Mesenchymal stem cell (in vitro differentiated cells and primary cell): ENCODE results near the gene C1orf174. TPM values are rescaled to one million over a fixed set of nuclear protein-coding genes. Genes with fewer than 3 reads are reported as not detected.
A peak's percentile ranks its signal among the peaks of the same experiment; 100 is the strongest.

Experiments used
- DNase-seq: peaks from one replicate; pipeline ENCODE4 v3.0.0-alpha.2; 2013
- H2AFZ ChIP-seq: one replicate; pipeline ENCODE4 v1.6.1; 2013; ENCODE audit warnings: low read depth, mild to moderate bottlenecking, control low read depth, inconsistent platforms, low read length, moderate library complexity
- H2AK5ac ChIP-seq: 2 replicates; pipeline ENCODE4 v1.6.1; 2013; ENCODE audit warnings: low read length, moderate library complexity, mild to moderate bottlenecking, inconsistent platforms; ENCODE audit not compliant: severe bottlenecking
- H2BK120ac ChIP-seq: one replicate; pipeline ENCODE4 v1.6.1; 2013; ENCODE audit warnings: low read depth, mild to moderate bottlenecking, inconsistent platforms, low read length, moderate library complexity
- H2BK12ac ChIP-seq, 2 experiments: one replicate each; pipeline ENCODE4 v1.6.1; 2013; ENCODE audit warnings: inconsistent platforms in 2 of 2, low read length in 2 of 2, mild to moderate bottlenecking in 2 of 2, moderate library complexity in 2 of 2, control low read depth in 1 of 2
- H2BK15ac ChIP-seq: one replicate; pipeline ENCODE4 v1.6.1; 2013; ENCODE audit warnings: mild to moderate bottlenecking, low read depth, inconsistent platforms; ENCODE audit not compliant: poor library complexity, severe bottlenecking
- H2BK5ac ChIP-seq: 2 replicates; pipeline ENCODE4 v1.6.1; 2013; ENCODE audit warnings: low read depth, mild to moderate bottlenecking, low read length, control low read depth, inconsistent platforms; ENCODE audit not compliant: poor library complexity, severe bottlenecking
- H3K14ac ChIP-seq, 2 experiments: one replicate each; pipeline ENCODE4 v1.6.1; 2013; ENCODE audit warnings: inconsistent platforms in 2 of 2, low read length in 2 of 2, control low read depth in 1 of 2, mild to moderate bottlenecking in 1 of 2, moderate library complexity in 1 of 2
- H3K18ac ChIP-seq, 2 experiments: one replicate each; pipeline ENCODE4 v1.6.1; 2013; ENCODE audit warnings: inconsistent platforms in 2 of 2, low read length in 2 of 2, control low read depth in 1 of 2, low read depth in 1 of 2, mild to moderate bottlenecking in 1 of 2
- H3K23ac ChIP-seq, 2 experiments: one replicate each; pipeline ENCODE4 v1.6.1; 2013; ENCODE audit warnings: inconsistent platforms in 2 of 2, low read length in 2 of 2, mild to moderate bottlenecking in 2 of 2, moderate library complexity in 2 of 2, control low read depth in 1 of 2
- H3K27ac ChIP-seq: 2 replicates; pipeline ENCODE4 v1.5.1; 2013; ENCODE audit warnings: mild to moderate bottlenecking, moderate library complexity, low read length, control low read depth, inconsistent platforms; ENCODE audit not compliant: poor library complexity, severe bottlenecking
- H3K27me3 ChIP-seq, 2 experiments: 2 replicates each; pipeline versions ENCODE4 v1.6.1 to v1.7.0; 2013; ENCODE audit warnings: low read length in 2 of 2, mild to moderate bottlenecking in 2 of 2, moderate library complexity in 2 of 2, control low read depth in 1 of 2, inconsistent platforms in 1 of 2; ENCODE audit not compliant: control insufficient read depth in 1 of 2, insufficient read depth in 1 of 2
- H3K36me3 ChIP-seq, 2 experiments: 2 replicates each; pipeline versions ENCODE4 v1.6.1 to v1.7.0; 2013; ENCODE audit warnings: low read length in 2 of 2, control low read depth in 1 of 2, inconsistent platforms in 1 of 2, low read depth in 1 of 2, mild to moderate bottlenecking in 1 of 2; ENCODE audit not compliant: insufficient read depth in 2 of 2, control insufficient read depth in 1 of 2
- H3K4ac ChIP-seq, 2 experiments: one replicate each; pipeline ENCODE4 v1.6.1; 2013; ENCODE audit warnings: inconsistent platforms in 2 of 2, low read length in 2 of 2, mild to moderate bottlenecking in 2 of 2, moderate library complexity in 2 of 2, control low read depth in 1 of 2, low read depth in 1 of 2
- H3K4me1 ChIP-seq: 2 replicates; pipeline ENCODE4 v1.6.1; 2013; ENCODE audit warnings: low read depth, low read length, control low read depth; ENCODE audit not compliant: control insufficient read depth, insufficient read depth
- H3K4me2 ChIP-seq: 2 replicates; pipeline ENCODE4 v1.6.1; 2013; ENCODE audit warnings: low read length, mild to moderate bottlenecking, inconsistent platforms; ENCODE audit not compliant: poor library complexity, severe bottlenecking
- H3K4me3 ChIP-seq, 2 experiments: 2 replicates each; pipeline versions ENCODE4 v1.5.1 to v1.7.0; 2013; ENCODE audit warnings: low read length in 2 of 2, mild to moderate bottlenecking in 2 of 2, control low read depth in 1 of 2, low read depth in 1 of 2; ENCODE audit not compliant: insufficient read depth in 1 of 2
- H3K79me1 ChIP-seq: replicated peaks from 2 replicates; pipeline ENCODE4 v1.6.1; 2013; ENCODE audit warnings: mild to moderate bottlenecking, control low read depth, low read length, inconsistent platforms; ENCODE audit not compliant: poor library complexity, severe bottlenecking
- H3K9ac ChIP-seq: 2 replicates; pipeline ENCODE4 v1.7.0; 2013; ENCODE audit warnings: mild to moderate bottlenecking, low read length, moderate library complexity
- H3K9me3 ChIP-seq: 2 replicates; pipeline ENCODE4 v1.7.0; 2013; ENCODE audit warnings: mild to moderate bottlenecking, low read length; ENCODE audit not compliant: control insufficient read depth
- H4K8ac ChIP-seq: one replicate; pipeline ENCODE4 v1.6.1; 2013; ENCODE audit warnings: inconsistent platforms, mild to moderate bottlenecking, low read length, moderate library complexity
- H4K91ac ChIP-seq: one replicate; pipeline ENCODE4 v1.6.1; 2013; ENCODE audit warnings: mild to moderate bottlenecking, low read length, inconsistent platforms
- WGBS: methylation state at CpG from one replicate; pipeline ENCODE4 v1.1.7; 2013; ENCODE audit warnings: mixed read lengths; 5-methylcytosine and 5-hydroxymethylcytosine counted together
- polyA plus RNA-seq, 2 experiments: library from polyadenylated mRNA; stranded (reverse); fragments of 200-250 nt; gene quantifications; one replicate each; pipeline ENCODE4 v1.2.3, GENCODE V29; 2013

Gene C1orf174
- polyA plus RNA-seq (2013, experiment 1 of 2), result 23.5 TPM
- polyA plus RNA-seq (2013, experiment 2 of 2), result 24.0 TPM

- peak within 1 kb of the TSS; percentile 96 for H3K27ac ChIP-seq
- H3K4me1 ChIP-seq, result peaks cover 18% of the 10 kb centered on the region
- no peaks in the 10 kb centered on the region for H3K9me3 ChIP-seq
- H3K4me3 ChIP-seq, result peak within 1 kb of the TSS; percentile 91 to 93
- H3K4ac ChIP-seq, result peak within 1 kb of the TSS; percentile 84 to 99
- H3K23ac ChIP-seq, result peak within 1 kb of the TSS in 1 of 2 experiments; percentile 53
- H3K18ac ChIP-seq, result peak within 1 kb of the TSS; percentile 82 to 100
- peak within 1 kb of the TSS; percentile 91 for H4K8ac ChIP-seq
- H2BK5ac ChIP-seq, result peak within 1 kb of the TSS; percentile 90
- H3K14ac ChIP-seq, result peak within 1 kb of the TSS; percentile 36 to 100
- peak within 1 kb of the TSS; percentile 95 for H2BK120ac ChIP-seq
- peak within 1 kb of the TSS; percentile 89 for H4K91ac ChIP-seq
- WGBS, result 1% methylated on average over 44 of the region's 58 CpGs
- peaks cover under 1 to 4% of the 10 kb centered on the region in 2 experiments for H3K36me3 ChIP-seq
- H2AFZ ChIP-seq, result peak within 1 kb of the TSS; percentile 100
- peak within 1 kb of the TSS; percentile 87 for H2BK15ac ChIP-seq
- H3K27me3 ChIP-seq, result no peaks in the 10 kb centered on the region
- peak within 1 kb of the TSS; percentile 93 for H3K9ac ChIP-seq
- DNase-seq, result peak; percentile 99
- H2AK5ac ChIP-seq, result peak within 1 kb of the TSS; percentile 20
- H2BK12ac ChIP-seq, result peak within 1 kb of the TSS in 1 of 2 experiments; percentile 88
- peak within 1 kb of the TSS; percentile 78 for H3K4me2 ChIP-seq
- H3K79me1 ChIP-seq, result peaks cover 6% of the 10 kb centered on the region
Observed at GRCh38 chr1:3900150-3900968, at the start of gene C1orf174. Gene C1orf174 (minus strand): TSS chr1:3900272. CDS start chr1:3900186, 86 bp downstream.

- Histone ChIP-seq H4K8ac (no peak overlapping the region), H2BK15ac (no peak overlapping the region), H3K14ac (no peak overlapping the region), H4K91ac (no peak overlapping the region), H3K9me3 (no peaks in the 10 kb centered on the region), H2BK12ac (no peak overlapping the region), H3K4ac (no peak overlapping the region), H3K27ac (no peak overlapping the region), H3K4me3 (no peak overlapping the region), H3K27me3 (no peaks in the 10 kb centered on the region), H3K18ac (no peak overlapping the region), H2AK5ac (no peak overlapping the region), H3K79me1 (no peaks in the 10 kb centered on the region), H3K36me3 (no peaks in the 10 kb centered on the region), H2BK5ac (no peak overlapping the region), H3K4me2 (no peak overlapping the region), H3K9ac (no peak overlapping the region), H2BK120ac (no peak overlapping the region), H3K4me1 (no peaks in the 10 kb centered on the region), H2AFZ (no peak overlapping the region), H3K23ac (no peak overlapping the region)
- DNase-seq, result no peak
- WGBS, result 58% methylated on average over 9 of the region's 9 CpGs
Observed at GRCh38 chr1:3948344-3948743, 48.3 kb upstream of the C1orf174 start.

GRCh38 chr1:3945916-3946840 lies 46.1 kb upstream of the C1orf174 start:
- Histone ChIP-seq H2AK5ac (no peak overlapping the region), H3K36me3 (no peaks in the 10 kb centered on the region), H2BK12ac (no peak overlapping the region), H3K79me1 (no peaks in the 10 kb centered on the region), H2BK15ac (no peak overlapping the region), H3K4me1 (no peaks in the 10 kb centered on the region), H4K8ac (no peak overlapping the region), H3K9ac (no peak overlapping the region), H2BK120ac (no peak overlapping the region), H2AFZ (no peak overlapping the region), H3K4me2 (no peak overlapping the region), H3K4ac (no peak overlapping the region), H3K4me3 (no peak overlapping the region), H3K27ac (no peak overlapping the region), H3K23ac (no peak overlapping the region), H3K27me3 (no peaks in the 10 kb centered on the region), H2BK5ac (no peak overlapping the region), H3K9me3 (no peaks in the 10 kb centered on the region), H3K18ac (no peak overlapping the region), H3K14ac (no peak overlapping the region), H4K91ac (no peak overlapping the region)
- 82% methylated on average over 22 of the region's 22 CpGs for WGBS
- no peak for DNase-seq

GRCh38 chr1:3945222-3945621 lies 45.1 kb upstream of the C1orf174 start:
- Histone ChIP-seq H2BK12ac (no peak overlapping the region), H3K36me3 (no peaks in the 10 kb centered on the region), H3K27ac (no peak overlapping the region), H3K14ac (no peak overlapping the region), H3K4me3 (no peak overlapping the region), H2BK5ac (no peak overlapping the region), H3K4me1 (no peaks in the 10 kb centered on the region), H2AK5ac (no peak overlapping the region), H3K9ac (no peak overlapping the region), H3K9me3 (no peaks in the 10 kb centered on the region), H3K4me2 (no peak overlapping the region), H2BK120ac (no peak overlapping the region), H4K91ac (no peak overlapping the region), H2AFZ (no peak overlapping the region), H3K79me1 (no peaks in the 10 kb centered on the region), H3K4ac (no peak overlapping the region), H3K23ac (no peak overlapping the region), H3K27me3 (peaks cover 0 to 4% of the 10 kb centered on the region in 2 experiments), H4K8ac (no peak overlapping the region), H2BK15ac (no peak overlapping the region), H3K18ac (no peak overlapping the region)
- DNase-seq, result no peak
- WGBS, result 85% methylated on average over 12 of the region's 12 CpGs
